Heart left ventricle (tissue), 16 donors: Measurements from ENCODE around the gene LIF. TPM values are rescaled to one million over a fixed set of nuclear protein-coding genes. Genes with fewer than 3 reads are reported as not detected.

Experiments
- ATAC-seq, 4 donors: fragments of 200-7000 bp; cut with Tn5 transposase; one replicate each; pipeline ENCODE4 v1.9.1; 2020 to 2022; ENCODE audit warnings: moderate library complexity in 4 of 4, mild to moderate bottlenecking in 3 of 4, moderate number of reproducible peaks in 1 of 4
- DNase-seq, 5 donors: peaks; one replicate each; pipeline ENCODE4 v3.0.0-alpha.2; 2020
- H3K27ac ChIP-seq, 12 donors: fragments of 200-600 bp; sonication (generic) in 4 of 12; one replicate each; pipeline versions ENCODE4 v1.5.0 to v1.8.0; 2016 to 2022; ENCODE audit warnings: mild to moderate bottlenecking in 2 of 12
- H3K27me3 ChIP-seq, 9 donors: fragments of 200-600 bp; sonication (generic) in 2 of 9; one replicate each; pipeline versions ENCODE4 v1.5.1 to v1.8.0; 2016 to 2022; ENCODE audit warnings: mild to moderate bottlenecking in 3 of 9
- H3K36me3 ChIP-seq, 9 donors: fragments of 200-600 bp; sonication (generic) in 2 of 9; one replicate each; pipeline versions ENCODE4 v1.5.0 to v1.8.0; 2018 to 2022; ENCODE audit warnings: mild to moderate bottlenecking in 2 of 9
- H3K4me1 ChIP-seq, 12 donors: fragments of 200-600 bp; sonication (generic) in 4 of 12; one replicate each; pipeline versions ENCODE4 v1.5.0 to v1.8.0; 2016 to 2022; ENCODE audit warnings: mild to moderate bottlenecking in 3 of 12
- H3K4me3 ChIP-seq, 12 donors: fragments of 200-600 bp; sonication (generic) in 4 of 12; one replicate each; pipeline versions ENCODE4 v1.5.0 to v1.8.0; 2017 to 2022; ENCODE audit warnings: mild to moderate bottlenecking in 9 of 12, moderate library complexity in 4 of 12
- H3K9me3 ChIP-seq, 12 donors: fragments of 200-600 bp; sonication (generic) in 4 of 12; one replicate each; pipeline versions ENCODE4 v1.5.0 to v1.8.0; 2016 to 2022; ENCODE audit warnings: mild to moderate bottlenecking in 1 of 12
- CTCF ChIP-seq, 12 donors: fragments of 200-600 bp; sonication (generic) in 4 of 12; IDR thresholded peaks; one replicate each; pipeline versions ENCODE4 v1.5.0 to v1.8.0; 2018 to 2022; ENCODE audit warnings: antibody characterized with exemption in 12 of 12, mild to moderate bottlenecking in 5 of 12
- POLR2A ChIP-seq, 2 donors: fragments of 450-650 bp; IDR thresholded peaks; one replicate each; pipeline ENCODE4 v1.6.1; 2017; ENCODE audit warnings: antibody characterized with exemption in 2 of 2, mild to moderate bottlenecking in 2 of 2, moderate library complexity in 2 of 2
- WGBS, 4 donors: extraction: QIAGEN DNeasy Blood & Tissue Kit in 2 of 4; methylation state at CpG; one replicate each; pipeline versions ENCODE4 v1.1.5 to v1.1.7; 2013 to 2018; 5-methylcytosine and 5-hydroxymethylcytosine counted together
- intact Hi-C, 10 donors: fragments of 100-400 bp; cut with DNase I; formaldehyde crosslinking; loops; one replicate each; pipeline versions ENCODE4 v1.11.1 to v1.14.2; 2022
- polyA plus RNA-seq, 2 donors: library from polyadenylated mRNA; stranded (reverse); fragments of 200-250 nt; gene quantifications; one replicate each; pipeline ENCODE4 v1.2.3, GENCODE V29; 2013
- total RNA-seq, 9 donors: library from RNA; depleted of rRNA in 2 of 9; stranded (reverse); fragments of >200 nt in 2 of 9; fragmentation: NEBNext Ultra II Directional in 3 of 9; extraction: Animal tissue kit (Norgen Biotek cat#: 25700) in 3 of 9; gene quantifications; one replicate each; pipeline versions ENCODE4 v1.1.0 to v1.2.4, GENCODE V29; 2016 to 2023
- donor health status: ischemic (EF 13 %, LVEDD 7.1; RV severe dilation, severe dysfunction).
- donor health status: healthy with polysubstance abuse.
- donor health status: DM: no; HTN: yes; CAD: no.
- donor health status: DM: no; HTN: no; CAD: no.
- donor health status: ischemic (EF 25% LVEDD 6.9; RV normal size, moderate dysfunction).
- donor health status: ischemic (EF 25% LVEDD 5.7; RV mildly dilated, moderate dysfunction).
- donor health status: healthy.
- donor health status: DM: yes; HTN: yes; CAD: no.
- donor health status: ischemic (EF 35%, LVEDD 5.7; RV mildly dilated, moderate dysfunction).
- donor health status: nonischemic (EF 11% LVEDD 7.7; RV severe dilation, severe dysfunction).
- donor health status: DM: yes; HTN: yes; CAD: no.
- donor health status: PGD.
- donor health status: ischemic (EF 29% LVEDD 5.4; RV normal size, mild dysfunction).
- donor health status: nonischemic (EF 23%, LVEDD 6.1; RV moderate dilation, normal function).

Gene LIF
- total and polyA plus RNA-seq, 11 donors, result 0.12 to 11.6 (median 0.67) TPM; not detected in 1

GRCh38 chr22:30191040-30191701 is 55.4 kb downstream of the LIF start:
- H3K4me3 ChIP-seq, result no peak overlapping the region
- no peak for ATAC-seq
- TF ChIP-seq POLR2A (IDR thresholded peaks at IDR 0.05), result no peak
- no peak for TF ChIP-seq CTCF (IDR thresholded peaks at IDR 0.05)
- peaks cover 0 to 61% (median 5%) of the 10 kb centered on the region in 9 donors for H3K27me3 ChIP-seq
- H3K27ac ChIP-seq, result no peak overlapping the region
- peaks cover 0 to 40% (median 8%) of the 10 kb centered on the region in 12 donors for H3K4me1 ChIP-seq
- no peak for DNase-seq
- H3K36me3 ChIP-seq, result no peaks in the 10 kb centered on the region
- no peaks in the 10 kb centered on the region for H3K9me3 ChIP-seq
- 85 to 93% (median 91%) methylated on average over 3 of the region's 3 CpGs for WGBS, 4 donors
- intact Hi-C loops, result no loop called here

GRCh38 chr22:30190574-30190973 is 56.0 kb downstream of the LIF start:
- Histone ChIP-seq H3K9me3 (no peaks in the 10 kb centered on the region), H3K4me1 (peaks cover 0 to 37% (median 2%) of the 10 kb centered on the region in 12 donors), H3K36me3 (no peaks in the 10 kb centered on the region), H3K27me3 (peaks cover 0 to 63% (median 5%) of the 10 kb centered on the region in 9 donors), H3K4me3 (no peak overlapping the region), H3K27ac (no peak overlapping the region)
- TF ChIP-seq CTCF (IDR thresholded peaks at IDR 0.05), result no peak
- TF ChIP-seq POLR2A (IDR thresholded peaks at IDR 0.05), result no peak
- intact Hi-C loops, result no loop called here
- WGBS, 4 donors, result 76 to 81% (median 79%) methylated on average over 1 of the region's 1 CpG
- ATAC-seq, result no peak
- DNase-seq, result no peak

Other genes starting within 250 kb of the LIF start
- gene HORMAD2, start 166.3 kb downstream of the LIF start, total RNA-seq, result not detected
- gene HORMAD2, start 166.3 kb downstream of the LIF start, polyA plus RNA-seq, result not detected
- gene OSM, start 20.1 kb upstream of the LIF start, total RNA-seq, result 1 to 10 TPM in 2 of 9 donors, under 1 TPM in 5, not detected in 2; 0.17 to 5.0 (median 0.42) TPM
- under 1 TPM; 0.25 to 0.27 TPM for gene OSM, start 20.1 kb upstream of the LIF start, polyA plus RNA-seq
- 10 to 100 TPM in 3 of 9 donors, 1 to 10 TPM in 6; 3.8 to 16.6 (median 7.1) TPM for gene CASTOR1, start 42.7 kb upstream of the LIF start, total RNA-seq
- 10 to 100 TPM in 1 of 2 donors, 1 to 10 TPM in 1; 7.0 to 10.2 TPM for gene CASTOR1, start 42.7 kb upstream of the LIF start, polyA plus RNA-seq
- gene TBC1D10A, start 80.2 kb upstream of the LIF start, total RNA-seq, result 10 to 100 TPM in 1 of 9 donors, 1 to 10 TPM in 8; 4.3 to 10.1 (median 7.1) TPM
- 1 to 10 TPM; 4.5 to 9.5 TPM for gene TBC1D10A, start 80.2 kb upstream of the LIF start, polyA plus RNA-seq
- gene SF3A1, start 110.1 kb upstream of the LIF start, total RNA-seq, result 100 to 1,000 TPM in 4 of 9 donors, 10 to 100 TPM in 5; 57.7 to 142 (median 99.2) TPM
- gene SF3A1, start 110.1 kb upstream of the LIF start, polyA plus RNA-seq, result 10 to 100 TPM; 11.4 to 31.3 TPM
- gene CCDC157, start 110.2 kb upstream of the LIF start, total RNA-seq, result 1 to 10 TPM in 5 of 9 donors, under 1 TPM in 4; 0.45 to 1.7 (median 1.1) TPM
- gene CCDC157, start 110.2 kb upstream of the LIF start, polyA plus RNA-seq, result 1 to 10 TPM in 1 of 2 donors, under 1 TPM in 1; 0.42 to 1.4 TPM
- 10 to 100 TPM in 1 of 9 donors, 1 to 10 TPM in 8; 3.3 to 12.2 (median 6.7) TPM for gene RNF215, start 140.7 kb upstream of the LIF start, total RNA-seq
- 1 to 10 TPM; 4.2 to 7.0 TPM for gene RNF215, start 140.7 kb upstream of the LIF start, polyA plus RNA-seq
- gene SEC14L2, start 150.3 kb upstream of the LIF start, total RNA-seq, result 1 to 10 TPM in 5 of 9 donors, under 1 TPM in 4; 0.35 to 3.9 (median 1.6) TPM
- gene SEC14L2, start 150.3 kb upstream of the LIF start, polyA plus RNA-seq, result 10 to 100 TPM in 1 of 2 donors, under 1 TPM in 1; 0.30 to 11.2 TPM
- gene MTFP1, start 179.0 kb upstream of the LIF start, total RNA-seq, result 10 to 100 TPM in 7 of 9 donors, 1 to 10 TPM in 2; 5.0 to 44.0 (median 15.9) TPM
- 100 to 1,000 TPM in 1 of 2 donors, 10 to 100 TPM in 1; 36.2 to 139 TPM for gene MTFP1, start 179.0 kb upstream of the LIF start, polyA plus RNA-seq
- gene SEC14L3, start 225.3 kb upstream of the LIF start, total RNA-seq, result not detected
- gene SEC14L3, start 225.3 kb upstream of the LIF start, polyA plus RNA-seq, result not detected